HEK293T (cell line): ENCODE results near the gene AEBP1.

ENCODE experiments used
- ARNT ChIP-seq: fragments of 450-650 bp; IDR thresholded peaks from 2 replicates; pipeline ENCODE4 v1.6.1; 2017; ENCODE audit warnings: mild to moderate bottlenecking
- ELF4 ChIP-seq: fragments of 450-650 bp; IDR thresholded peaks from 2 replicates; pipeline ENCODE4 v1.6.1; 2017; ENCODE audit warnings: antibody characterized with exemption
- FOXK2 ChIP-seq: fragments of 450-650 bp; IDR thresholded peaks from 2 replicates; pipeline ENCODE4 v1.6.1; 2016; ENCODE audit warnings: mild to moderate bottlenecking
- HDGF ChIP-seq: fragments of 450-650 bp; IDR thresholded peaks from 2 replicates; pipeline ENCODE4 v1.6.1; 2017; ENCODE audit warnings: antibody characterized with exemption, borderline replicate concordance
- L3MBTL2 ChIP-seq: fragments of 450-650 bp; conservative IDR thresholded peaks from 2 replicates; pipeline ENCODE4 v1.6.1; 2016; ENCODE audit warnings: mild to moderate bottlenecking
- SP1 ChIP-seq: fragments of 450-650 bp; IDR thresholded peaks from 2 replicates; pipeline ENCODE4 v1.6.1; 2017

DNA sequence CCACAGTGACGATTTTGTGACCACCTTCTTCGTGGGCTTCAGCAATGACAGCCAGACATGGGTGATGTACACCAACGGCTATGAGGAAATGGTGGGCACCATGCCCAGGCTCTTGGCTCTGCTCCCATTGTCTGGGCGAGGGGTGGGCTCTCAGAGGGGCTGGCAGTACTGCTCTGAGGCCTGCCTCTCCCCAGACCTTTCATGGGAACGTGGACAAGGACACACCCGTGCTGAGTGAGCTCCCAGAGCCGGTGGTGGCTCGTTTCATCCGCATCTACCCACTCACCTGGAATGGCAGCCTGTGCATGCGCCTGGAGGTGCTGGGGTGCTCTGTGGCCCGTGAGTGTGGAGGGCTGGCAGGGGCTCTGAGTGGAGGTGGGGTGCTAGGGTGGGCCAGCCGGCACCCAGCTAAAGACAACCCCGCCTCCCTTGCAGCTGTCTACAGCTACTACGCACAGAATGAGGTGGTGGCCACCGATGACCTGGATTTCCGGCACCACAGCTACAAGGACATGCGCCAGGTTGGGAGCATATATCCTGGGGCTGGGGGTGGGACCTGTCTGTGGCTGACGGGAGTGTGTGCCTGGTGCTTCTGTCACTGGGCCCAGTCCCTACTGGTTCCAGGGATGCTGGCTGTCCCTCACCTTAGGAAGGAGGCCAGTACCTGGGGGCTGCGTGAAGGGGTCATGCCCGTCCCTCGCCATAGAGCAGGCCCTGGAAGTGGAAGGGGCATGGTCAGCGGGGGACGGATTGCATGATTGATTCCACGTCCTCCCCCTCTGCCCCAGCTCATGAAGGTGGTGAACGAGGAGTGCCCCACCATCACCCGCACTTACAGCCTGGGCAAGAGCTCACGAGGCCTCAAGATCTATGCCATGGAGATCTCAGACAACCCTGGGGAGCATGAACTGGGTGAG is 6.8 kb downstream of the AEBP1 start:
- TF ChIP-seq L3MBTL2 (no peak), ELF4 (no peak), SP1 (no peak), FOXK2 (no peak), HDGF (no peak), ARNT (no peak)
